ENCODE measurements around the gene ARNT2.

ARNT2 gene

GRCh38 chr15:80599359-80599758 is 195.2 kb downstream of the ARNT2 start:
- Histone ChIP-seq H3F3A (ENCODE audit: insufficient read depth, low read length) (no peaks in the 10 kb centered on the region), H3K9me3 (replicated peaks; ENCODE audit: insufficient read depth, low read length) (no peaks in the 10 kb centered on the region), H3K4me1 (ENCODE audit: low read length) (no peaks in the 10 kb centered on the region), H3K79me2 (ENCODE audit: low read length) (no peaks in the 10 kb centered on the region), H2AFZ (ENCODE audit: low read length) (no peak overlapping the region), H3K4me2 (ENCODE audit: low read depth, low read length) (no peak overlapping the region), H3K36me3 (replicated peaks; ENCODE audit: insufficient read depth, low read length) (no peaks in the 10 kb centered on the region), H3K27ac (ENCODE audit: low read length) (no peak overlapping the region), H4K20me1 (ENCODE audit: insufficient read depth, low read length) (no peaks in the 10 kb centered on the region), H3K9me2 (replicated peaks; ENCODE audit: insufficient read depth, low read length) (no peaks in the 10 kb centered on the region), H3K27me3 (replicated peaks; ENCODE audit: insufficient read depth, low read length) (no peaks in the 10 kb centered on the region), H3K4me3 (ENCODE audit: low read length) (no peak overlapping the region), H3K9ac (ENCODE audit: low read length) (no peak overlapping the region)
- TF ChIP-seq EZH2 (optimal IDR thresholded peaks at IDR 0.05; ENCODE audit: low read depth, low read length) (no peak), CTCF (IDR thresholded peaks at IDR 0.05; ENCODE audit: low read length) (no peak), EZH2phosphoT487 (IDR thresholded peaks at IDR 0.05; ENCODE audit: low read length) (no peak)
- DNase-seq, result no peak

GRCh38 chr15:80600626-80601025 is 196.4 kb downstream of the ARNT2 start:
- Histone ChIP-seq H3K9ac (ENCODE audit: low read length) (no peak overlapping the region), H3K4me1 (ENCODE audit: low read length) (no peaks in the 10 kb centered on the region), H3K9me3 (replicated peaks; ENCODE audit: insufficient read depth, low read length) (no peaks in the 10 kb centered on the region), H3K27ac (ENCODE audit: low read length) (no peak overlapping the region), H2AFZ (ENCODE audit: low read length) (no peak overlapping the region), H4K20me1 (ENCODE audit: insufficient read depth, low read length) (no peaks in the 10 kb centered on the region), H3K36me3 (replicated peaks; ENCODE audit: insufficient read depth, low read length) (no peaks in the 10 kb centered on the region), H3K4me2 (ENCODE audit: low read depth, low read length) (no peak overlapping the region), H3K27me3 (replicated peaks; ENCODE audit: insufficient read depth, low read length) (no peaks in the 10 kb centered on the region), H3F3A (ENCODE audit: insufficient read depth, low read length) (no peaks in the 10 kb centered on the region), H3K4me3 (ENCODE audit: low read length) (no peak overlapping the region), H3K79me2 (ENCODE audit: low read length) (no peaks in the 10 kb centered on the region), H3K9me2 (replicated peaks; ENCODE audit: insufficient read depth, low read length) (no peaks in the 10 kb centered on the region)
- no peak for TF ChIP-seq CTCF (IDR thresholded peaks at IDR 0.05; ENCODE audit: low read length)
- no peak for TF ChIP-seq EZH2 (optimal IDR thresholded peaks at IDR 0.05; ENCODE audit: low read depth, low read length)
- DNase-seq, result no peak

- no peak overlapping the region for H3K27ac ChIP-seq (ENCODE audit: low read length)
- TF ChIP-seq EZH2phosphoT487 (IDR thresholded peaks at IDR 0.05; ENCODE audit: low read length) (no peak), EZH2 (optimal IDR thresholded peaks at IDR 0.05; ENCODE audit: low read depth, low read length) (no peak), CTCF (IDR thresholded peaks at IDR 0.05; ENCODE audit: low read length) (no peak)
- H3K9me2 ChIP-seq (replicated peaks; ENCODE audit: insufficient read depth, low read length), result no peaks in the 10 kb centered on the region
- H3K4me2 ChIP-seq (ENCODE audit: low read depth, low read length), result no peak overlapping the region
- H2AFZ ChIP-seq (ENCODE audit: low read length), result no peak overlapping the region
- no peaks in the 10 kb centered on the region for H3K36me3 ChIP-seq (replicated peaks; ENCODE audit: insufficient read depth, low read length)
- H3K4me3 ChIP-seq (ENCODE audit: low read length), result no peak overlapping the region
- DNase-seq, result no peak
- no peak overlapping the region for H3K9ac ChIP-seq (ENCODE audit: low read length)
- no peaks in the 10 kb centered on the region for H3K9me3 ChIP-seq (replicated peaks; ENCODE audit: insufficient read depth, low read length)
- H4K20me1 ChIP-seq (ENCODE audit: insufficient read depth, low read length), result no peaks in the 10 kb centered on the region
- no peaks in the 10 kb centered on the region for H3K79me2 ChIP-seq (ENCODE audit: low read length)
- no peaks in the 10 kb centered on the region for H3K27me3 ChIP-seq (replicated peaks; ENCODE audit: insufficient read depth, low read length)
- no peaks in the 10 kb centered on the region for H3F3A ChIP-seq (ENCODE audit: insufficient read depth, low read length)
- H3K4me1 ChIP-seq (ENCODE audit: low read length), result no peaks in the 10 kb centered on the region
Measured at GRCh38 chr15:80601256-80601655, 197.1 kb downstream of the ARNT2 start.
